Esophagus muscularis mucosa (tissue), 2 donors: ENCODE data around the gene ARID3A.

Experiments
- EP300 ChIP-seq: sonication (generic); formaldehyde crosslinking; IDR thresholded peaks from one replicate; pipeline ENCODE4 v1.6.1; 2017; ENCODE audit warnings: antibody characterized with exemption
- POLR2A ChIP-seq: fragments of 450-650 bp; IDR thresholded peaks from one replicate; pipeline ENCODE4 v1.6.1; 2017; ENCODE audit warnings: antibody characterized with exemption, moderate library complexity, mild to moderate bottlenecking, low read depth

DNA sequence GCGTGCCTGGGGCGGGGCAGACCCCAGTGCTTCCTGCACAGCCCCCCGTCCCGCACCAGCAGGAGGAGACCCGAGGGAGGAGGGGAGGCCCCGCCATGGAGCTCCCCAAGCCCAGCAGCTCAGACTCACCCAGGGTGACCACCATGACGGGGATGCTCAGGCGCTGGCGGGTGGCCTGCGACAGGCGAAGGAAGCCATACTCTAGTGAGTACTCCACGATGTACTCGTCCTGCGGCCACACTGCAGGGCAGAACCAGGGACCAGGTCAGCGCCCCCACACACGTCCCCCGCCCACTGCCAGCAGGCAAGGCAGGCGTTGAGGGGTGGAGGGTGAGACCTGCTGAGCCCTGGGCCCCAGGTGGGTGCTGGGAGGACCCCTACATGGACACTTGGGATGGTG is 86.5 kb downstream of the ARID3A start:
- no peak for TF ChIP-seq POLR2A
- TF ChIP-seq EP300, result no peak
